GM21515 (cell line): Measurements from ENCODE around the gene STK17A.

Source experiments
- ATAC-seq: cut with Tn5 transposase; IDR thresholded peaks from one replicate; pipeline ENCODE4 v1.9.1; 2021; ENCODE audit not compliant: unreplicated experiment

The STK17A gene

GRCh38 chr7:43582503-43583423, at the start of gene STK17A:
Gene STK17A (plus strand): TSS chr7:43583108. CDS start chr7:43583244, 136 bp downstream.
- ATAC-seq, result peak; percentile 66

- no peak for ATAC-seq
These were observed 49.0 kb upstream of the STK17A start for GRCh38 chr7:43533801-43534479.

GRCh38 chr7:43535031-43535451, 47.9 kb upstream of the STK17A start:
- no peak for ATAC-seq

GRCh38 chr7:43535810-43536585, 46.9 kb upstream of the STK17A start:
- no peak for ATAC-seq

GRCh38 chr7:43536773-43537172, 46.1 kb upstream of the STK17A start:
- ATAC-seq, result no peak

- ATAC-seq, result no peak
These were observed 45.0 kb upstream of the STK17A start for GRCh38 chr7:43537765-43538403.

GRCh38 chr7:43538404-43538771, 44.5 kb upstream of the STK17A start:
- no peak for ATAC-seq

- no peak for ATAC-seq
These were observed 42.4 kb upstream of the STK17A start for GRCh38 chr7:43540471-43540870.

GRCh38 chr7:43542716-43543115, 40.2 kb upstream of the STK17A start:
- no peak for ATAC-seq

GRCh38 chr7:43546231-43546630, 36.7 kb upstream of the STK17A start:
- no peak for ATAC-seq

GRCh38 chr7:43550427-43550826, 32.5 kb upstream of the STK17A start:
- ATAC-seq, result no peak

- no peak for ATAC-seq
These were observed 30.8 kb upstream of the STK17A start for GRCh38 chr7:43552122-43552521.

GRCh38 chr7:43553999-43554398, 28.9 kb upstream of the STK17A start:
- no peak for ATAC-seq

GRCh38 chr7:43554423-43554822, 28.5 kb upstream of the STK17A start:
- no peak for ATAC-seq

GRCh38 chr7:43557831-43558495, 24.9 kb upstream of the STK17A start:
- ATAC-seq, result no peak

- ATAC-seq, result no peak
These were observed 23.6 kb upstream of the STK17A start for GRCh38 chr7:43559171-43559945.

- ATAC-seq, result no peak
These were observed 23.0 kb upstream of the STK17A start for GRCh38 chr7:43559946-43560335.

GRCh38 chr7:43560742-43561330, 22.1 kb upstream of the STK17A start:
- ATAC-seq, result no peak

GRCh38 chr7:43562383-43562782, 20.5 kb upstream of the STK17A start:
- ATAC-seq, result no peak
